Right lung (tissue), 5 donors: Measurements from ENCODE around the gene SLC15A1. TPM values are rescaled to one million over a fixed set of nuclear protein-coding genes. Genes with fewer than 3 reads are reported as not detected.
"Not testable (repeated sequence)": the region's sequence is repeated elsewhere in the genome, so short reads cannot be mapped to it uniquely, and the experiment has no call there.

Experiments
- DNase-seq, 2 donors: peaks; one replicate each; pipeline ENCODE4 v3.0.0-alpha.2; 2013
- polyA plus RNA-seq, 5 donors: library from polyadenylated mRNA; unstranded; fragments of 120-200 nt; gene quantifications; one replicate each; pipeline versions ENCODE4 v1.2.1 to v1.2.3, GENCODE V29; 2013; ENCODE audit warnings: inconsistent platforms in 1 of 5, low replicate concordance in 1 of 5; ENCODE audit not compliant: insufficient read length in 5 of 5, insufficient read depth in 1 of 5

SLC15A1 gene
- polyA plus RNA-seq, 5 donors = 0.53 to 0.99 (median 0.64) TPM

DNA sequence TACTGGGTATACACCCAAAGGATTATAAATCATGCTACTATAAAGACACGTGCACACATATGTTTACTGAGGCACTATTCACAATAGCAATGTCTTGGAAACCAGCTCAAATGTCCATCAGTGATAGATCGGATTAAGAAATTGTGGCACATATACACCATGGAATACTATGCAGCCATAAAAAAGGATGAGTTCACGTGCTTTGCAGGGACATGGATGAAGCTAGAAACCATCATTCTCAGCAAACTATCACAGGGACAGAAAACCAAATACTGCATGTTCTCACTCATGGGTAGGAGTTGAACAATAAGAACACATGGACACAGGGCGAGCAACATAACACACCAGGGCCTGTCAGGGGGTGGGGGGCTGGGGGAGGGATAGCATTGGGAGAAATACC is 2.0 kb upstream of the SLC15A1 start:
- DNase-seq = not testable (repeated sequence)

GRCh38 chr13:98751861-98752466 is 508 bp downstream of the SLC15A1 start:
- no peak for DNase-seq

GRCh38 chr13:98751367-98751782 is 1.1 kb downstream of the SLC15A1 start:
- no peak for DNase-seq

DNA sequence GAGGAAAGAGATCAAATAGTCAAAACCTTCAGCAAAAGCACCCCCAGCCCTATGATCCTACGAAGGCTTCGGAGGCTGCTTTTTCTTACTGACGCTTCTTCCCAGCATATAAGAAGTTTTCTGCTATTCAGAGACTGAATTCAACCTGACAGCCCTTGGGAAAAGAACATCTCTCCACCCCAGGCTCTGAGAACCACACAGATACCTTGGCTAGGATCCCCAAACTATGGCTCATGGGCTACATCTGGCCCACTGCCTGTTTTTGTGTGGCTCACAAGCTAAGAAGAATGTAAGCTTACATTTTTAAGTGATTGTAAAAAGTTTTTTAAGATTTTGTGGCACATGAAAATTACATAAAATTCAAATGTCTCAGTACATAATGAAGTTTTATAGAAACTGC is 3.0 kb downstream of the SLC15A1 start:
- DNase-seq = no peak

DNA sequence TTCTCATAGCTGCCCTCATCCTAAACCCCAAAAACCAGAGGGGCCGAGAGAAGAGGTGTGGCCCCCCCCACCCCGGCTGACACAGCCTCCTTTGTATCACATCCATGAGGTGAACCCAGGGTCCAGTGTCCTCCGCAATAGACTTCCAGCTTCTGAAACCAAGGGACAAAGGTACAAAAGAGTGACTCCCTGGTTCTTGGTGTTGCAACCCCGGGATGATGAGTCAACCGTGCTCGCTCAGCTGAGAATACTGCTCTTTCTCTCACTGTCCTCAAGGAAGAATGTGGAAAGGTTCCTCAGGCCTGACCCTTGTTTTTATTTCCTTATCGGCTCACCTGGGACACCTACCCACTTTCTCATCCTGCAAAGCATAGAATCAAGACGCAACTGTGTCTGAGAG is 5.5 kb downstream of the SLC15A1 start:
- no peak for DNase-seq

DNA sequence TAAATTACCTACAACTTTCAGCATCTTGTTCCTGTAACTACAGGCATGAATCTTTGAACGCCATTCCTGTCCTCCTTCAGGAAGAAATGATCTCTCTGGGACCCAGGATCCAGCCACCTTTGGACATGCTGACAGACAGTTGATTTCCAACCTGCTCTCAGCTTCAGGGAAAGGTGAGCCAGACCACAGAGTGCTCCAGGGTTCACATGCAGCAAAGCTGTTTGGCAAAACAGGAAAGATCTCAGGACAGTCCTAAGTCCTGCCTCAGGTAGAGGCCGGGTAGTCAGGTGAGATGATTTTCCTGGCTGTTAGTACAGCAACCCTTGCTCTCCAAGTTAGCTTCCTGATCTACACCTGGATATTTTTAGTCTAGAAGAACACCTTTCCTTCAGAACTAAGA is 9.1 kb downstream of the SLC15A1 start:
- no peak for DNase-seq

DNA sequence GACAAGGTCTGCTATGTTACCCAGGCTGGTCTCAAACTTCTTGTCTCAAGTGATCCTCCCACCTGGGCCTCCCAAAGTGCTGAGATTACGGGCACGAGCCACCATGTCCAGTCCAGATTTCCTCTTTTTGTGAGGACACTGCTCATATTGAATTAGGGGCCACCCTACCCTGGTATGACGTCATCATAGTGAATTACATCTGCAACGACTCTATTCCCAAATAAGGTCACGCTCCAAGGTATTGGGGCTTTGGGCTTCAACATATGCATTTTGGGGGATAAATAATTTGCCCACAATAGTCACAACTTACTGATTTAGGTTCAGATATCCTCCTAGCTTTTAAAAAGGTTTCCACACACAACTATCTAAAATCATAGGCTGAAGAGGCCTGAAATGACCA is 9.5 kb downstream of the SLC15A1 start:
- no peak for DNase-seq

DNA sequence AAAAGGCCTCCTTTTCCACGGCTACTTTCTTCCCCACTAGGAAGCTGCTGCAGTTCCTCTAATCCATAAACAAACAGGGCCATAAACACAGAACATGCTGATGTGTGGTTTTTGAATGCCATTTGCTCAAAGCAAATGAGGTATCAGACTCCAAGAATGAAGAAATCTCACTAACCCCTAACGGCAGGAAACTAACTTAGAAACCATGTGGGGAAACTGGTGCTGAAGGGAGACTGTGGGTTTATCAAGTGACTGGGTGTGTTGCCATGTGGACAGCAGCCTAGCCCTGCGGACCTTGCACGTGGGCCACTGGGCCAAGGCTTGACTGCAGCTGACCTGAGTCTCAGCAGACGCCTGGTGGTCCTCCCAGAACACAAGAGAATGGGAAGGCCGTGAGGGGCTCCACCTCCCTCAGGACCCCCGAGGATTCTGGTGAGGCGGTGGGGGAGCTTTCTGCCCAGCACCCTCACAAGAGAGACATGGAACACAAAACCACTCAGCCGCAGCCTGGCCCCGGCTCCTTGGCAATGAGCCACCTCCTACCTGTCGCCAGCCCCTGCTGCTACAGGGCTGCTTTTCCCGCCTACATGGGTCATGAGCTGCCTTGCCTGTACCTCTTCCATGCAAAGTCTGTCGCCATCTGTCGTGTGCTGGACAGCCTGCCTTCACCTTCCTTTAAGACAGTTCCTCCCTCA is 10.6 kb downstream of the SLC15A1 start:
- DNase-seq = peak in 1 of 2 donors; percentile 38

GRCh38 chr13:98740131-98740530 is 12.3 kb downstream of the SLC15A1 start:
- no peak for DNase-seq

- DNase-seq = no peak
These were observed 13.5 kb downstream of the SLC15A1 start for GRCh38 chr13:98738993-98739392.

GRCh38 chr13:98738213-98738612 is 14.3 kb downstream of the SLC15A1 start:
- no peak for DNase-seq

GRCh38 chr13:98731925-98732324 is 20.5 kb downstream of the SLC15A1 start:
- DNase-seq = no peak

GRCh38 chr13:98731038-98731437 is 21.4 kb downstream of the SLC15A1 start:
- no peak for DNase-seq

DNA sequence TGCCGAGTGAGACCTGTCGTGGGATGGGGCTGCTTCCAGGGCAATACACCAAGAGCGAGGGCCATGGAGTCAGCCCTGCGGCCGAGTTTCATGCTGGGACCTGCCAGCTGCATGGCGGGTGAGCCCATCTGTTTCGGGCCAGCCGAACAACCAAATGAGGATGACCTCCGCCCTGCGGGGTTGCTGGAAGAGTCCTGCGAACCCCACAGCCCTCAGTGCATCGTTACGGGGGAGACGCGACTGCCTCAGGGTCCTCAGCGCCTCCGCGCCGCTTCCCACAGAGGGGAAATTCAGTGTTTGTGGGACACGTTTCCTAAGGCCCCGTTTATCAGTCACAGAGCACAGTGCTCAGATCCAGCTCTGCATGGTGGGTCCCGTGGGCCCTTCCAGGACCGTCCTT is 22.0 kb downstream of the SLC15A1 start:
- DNase-seq = no peak

- no peak for DNase-seq
These were observed 22.8 kb downstream of the SLC15A1 start for GRCh38 chr13:98729658-98730057.

DNA sequence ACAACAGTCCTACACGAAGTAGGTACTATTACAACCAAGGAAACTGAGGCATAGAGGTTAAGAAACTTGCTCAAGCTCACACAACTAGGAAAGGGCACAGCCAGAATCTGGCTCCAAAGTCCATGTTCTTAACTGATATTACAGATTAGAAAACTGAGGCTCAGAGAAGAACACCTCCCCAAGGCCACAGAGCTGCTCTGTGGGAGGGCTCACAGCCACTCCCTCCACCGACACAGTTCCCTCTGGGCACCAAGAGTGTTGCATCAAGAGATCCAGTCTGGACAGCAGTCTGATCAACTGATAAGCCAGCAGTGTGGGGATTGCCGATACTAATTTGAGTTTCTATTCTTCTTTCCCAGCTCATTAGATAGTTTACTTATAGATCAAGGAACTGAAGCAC is 29.5 kb downstream of the SLC15A1 start:
- no peak for DNase-seq

DNA sequence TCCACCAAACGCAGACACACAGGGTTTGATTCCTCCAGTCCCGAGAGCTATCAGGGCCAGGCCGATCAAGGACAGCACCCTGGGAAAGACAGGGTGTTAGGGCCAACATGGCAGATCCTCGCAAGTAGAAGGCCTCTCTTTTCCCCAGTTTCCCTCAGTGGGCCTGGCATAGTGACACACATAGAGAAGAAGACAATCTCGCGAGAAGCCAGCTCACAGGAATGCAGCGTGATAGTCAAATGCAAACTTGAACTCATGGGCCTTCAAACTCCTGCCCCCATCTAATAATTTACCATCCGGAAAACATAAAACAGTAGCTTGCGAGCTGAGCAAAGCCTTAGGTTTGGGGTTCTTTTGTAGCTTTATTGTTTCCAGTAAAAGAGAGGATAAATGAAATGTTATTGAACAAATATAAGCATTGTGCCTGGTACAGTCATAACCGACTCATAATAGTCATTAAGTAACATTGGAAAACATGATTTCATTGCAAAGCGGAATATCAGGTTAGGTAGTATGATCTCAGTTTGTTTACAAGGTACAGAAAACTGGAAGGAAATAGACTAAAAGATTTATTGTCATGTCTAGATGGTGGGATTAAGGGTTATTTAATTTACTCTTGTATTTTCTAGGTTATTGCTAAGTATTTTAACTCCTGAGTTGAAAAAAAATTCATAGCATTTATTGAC is 30.5 kb downstream of the SLC15A1 start:
- DNase-seq = no peak

DNA sequence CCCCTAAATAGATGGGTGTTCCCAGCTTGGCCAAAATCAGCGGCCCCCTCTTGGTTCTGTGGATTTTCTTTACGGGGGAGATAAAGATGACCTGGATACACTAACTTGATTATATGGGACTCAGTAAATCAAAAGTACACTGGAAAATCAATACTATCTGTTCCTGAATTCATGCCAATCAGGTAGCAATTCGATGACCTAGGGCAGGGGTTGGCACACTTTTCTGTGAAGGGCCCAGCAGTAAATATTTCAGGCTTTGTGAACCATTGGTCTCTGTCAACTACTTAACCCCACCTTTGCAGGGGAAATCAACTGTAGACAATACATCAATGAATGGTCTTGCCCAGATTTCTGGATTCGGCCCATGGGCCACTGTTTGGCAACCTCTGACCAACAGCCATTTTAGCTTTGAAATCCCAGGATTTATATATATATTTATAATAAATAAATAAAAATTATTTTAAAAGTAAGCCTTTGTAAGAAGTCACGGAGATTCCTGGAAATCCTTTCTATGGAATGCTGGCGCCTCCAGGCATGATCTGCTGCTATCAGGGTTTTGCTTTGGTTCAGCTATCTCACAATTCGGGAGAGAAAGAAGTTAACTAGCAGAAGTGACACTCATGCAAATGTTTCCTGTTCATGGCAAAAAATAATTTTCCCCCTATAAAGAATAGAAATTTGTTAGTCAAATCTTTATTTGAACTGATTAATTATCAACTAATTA is 32.8 kb downstream of the SLC15A1 start:
- no peak for DNase-seq

- DNase-seq = no peak
These were observed 34.6 kb downstream of the SLC15A1 start for GRCh38 chr13:98717891-98718290.

GRCh38 chr13:98717256-98717655 is 35.2 kb downstream of the SLC15A1 start:
- DNase-seq = no peak

GRCh38 chr13:98710521-98710920 is 42.0 kb downstream of the SLC15A1 start:
- no peak for DNase-seq

DNA sequence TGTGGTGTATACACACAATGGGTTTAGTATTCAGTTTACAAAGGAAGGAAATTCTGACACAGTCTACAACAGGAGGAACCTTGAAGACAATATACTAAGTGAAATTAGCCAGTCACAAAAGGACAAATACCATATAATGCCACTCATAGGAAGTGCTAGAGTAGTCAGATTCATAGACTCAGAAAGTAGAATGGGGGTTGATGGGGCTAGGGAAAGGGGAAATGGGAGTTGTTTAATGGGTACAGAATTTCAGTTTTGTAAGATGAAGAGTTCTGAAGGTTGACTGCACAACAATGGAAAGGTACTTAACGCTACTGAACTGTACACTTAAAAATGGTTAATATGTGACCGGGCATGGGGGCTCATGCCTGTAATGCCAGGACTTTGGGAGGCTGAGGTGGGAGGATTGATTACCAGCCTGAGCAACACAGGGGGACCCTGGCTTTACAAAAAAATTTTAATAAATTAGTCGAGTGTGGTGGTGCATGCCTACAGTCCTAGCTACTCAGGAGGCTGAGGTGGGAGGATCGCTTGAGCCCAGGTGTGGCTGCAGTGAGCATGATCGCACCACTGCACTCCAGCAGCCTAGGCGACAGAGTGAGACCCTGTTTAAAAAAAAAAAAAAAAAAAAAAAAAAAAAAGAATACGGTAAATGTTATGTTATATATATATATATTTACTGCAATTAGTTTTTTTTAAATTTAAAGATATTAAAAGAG is 45.0 kb downstream of the SLC15A1 start:
- no peak for DNase-seq
